Measurements from ENCODE around the gene CRIP1.
A peak's percentile ranks its signal among the peaks of the same experiment; 100 is the strongest.

The CRIP1 gene

DNA sequence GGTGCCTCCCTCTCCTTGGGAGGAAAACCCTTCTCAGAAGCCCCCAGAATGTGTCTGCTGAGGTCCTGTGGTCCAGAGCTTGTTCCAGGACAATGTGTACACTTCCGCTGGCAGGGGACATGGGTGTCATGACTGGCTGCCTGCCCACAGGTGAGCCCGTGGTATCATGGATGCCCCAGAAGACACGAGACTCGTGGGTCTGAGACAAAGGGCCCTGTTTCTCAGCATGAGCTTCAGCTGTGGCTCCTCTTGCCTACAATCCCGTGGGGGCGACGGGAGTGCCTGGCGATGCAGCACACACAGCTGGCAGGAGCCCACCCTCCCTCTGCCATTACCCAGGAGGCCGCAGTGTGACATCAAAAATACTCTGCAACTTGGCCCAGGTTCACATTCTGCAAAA lies 46.7 kb downstream of the CRIP1 start:
- TF ChIP-seq, protein P1, sequence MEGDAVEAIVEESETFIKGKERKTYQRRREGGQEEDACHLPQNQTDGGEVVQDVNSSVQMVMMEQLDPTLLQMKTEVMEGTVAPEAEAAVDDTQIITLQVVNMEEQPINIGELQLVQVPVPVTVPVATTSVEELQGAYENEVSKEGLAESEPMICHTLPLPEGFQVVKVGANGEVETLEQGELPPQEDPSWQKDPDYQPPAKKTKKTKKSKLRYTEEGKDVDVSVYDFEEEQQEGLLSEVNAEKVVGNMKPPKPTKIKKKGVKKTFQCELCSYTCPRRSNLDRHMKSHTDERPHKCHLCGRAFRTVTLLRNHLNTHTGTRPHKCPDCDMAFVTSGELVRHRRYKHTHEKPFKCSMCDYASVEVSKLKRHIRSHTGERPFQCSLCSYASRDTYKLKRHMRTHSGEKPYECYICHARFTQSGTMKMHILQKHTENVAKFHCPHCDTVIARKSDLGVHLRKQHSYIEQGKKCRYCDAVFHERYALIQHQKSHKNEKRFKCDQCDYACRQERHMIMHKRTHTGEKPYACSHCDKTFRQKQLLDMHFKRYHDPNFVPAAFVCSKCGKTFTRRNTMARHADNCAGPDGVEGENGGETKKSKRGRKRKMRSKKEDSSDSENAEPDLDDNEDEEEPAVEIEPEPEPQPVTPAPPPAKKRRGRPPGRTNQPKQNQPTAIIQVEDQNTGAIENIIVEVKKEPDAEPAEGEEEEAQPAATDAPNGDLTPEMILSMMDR (IDR thresholded peaks at IDR 0.05; ENCODE audit: extremely low read depth, missing control alignments) = no peak

DNA sequence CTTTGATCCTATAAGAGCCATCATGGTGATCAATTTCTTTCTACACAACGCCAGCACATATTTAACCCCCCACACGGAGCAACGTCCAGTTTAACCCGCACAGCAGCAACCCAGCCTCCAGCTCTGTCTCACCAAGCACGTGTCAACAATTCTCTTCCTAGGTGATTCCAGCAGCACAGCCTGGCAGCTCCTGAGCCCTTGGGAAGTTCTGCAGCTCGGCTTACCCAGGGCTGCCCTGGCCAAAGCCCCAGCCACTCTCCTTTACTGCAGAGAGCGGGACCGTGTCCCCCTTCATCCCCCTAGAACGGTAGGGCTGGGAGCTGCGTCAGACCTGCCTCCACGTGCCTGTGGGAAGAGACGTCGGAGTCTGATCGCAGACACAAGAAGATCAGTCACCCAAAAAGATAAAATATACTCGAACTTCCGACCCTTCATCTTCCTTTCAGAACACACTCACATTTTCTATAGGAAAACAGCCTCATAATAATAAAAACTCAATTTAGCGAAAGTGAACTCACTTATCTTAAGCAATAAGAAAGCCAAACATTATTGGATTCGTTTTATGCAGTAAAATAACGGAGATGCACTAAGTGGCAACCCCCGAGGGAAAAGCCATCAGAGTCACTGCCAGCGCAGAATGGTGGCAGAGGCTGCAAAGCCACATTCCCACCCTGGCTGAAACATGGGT lies 47.3 kb downstream of the CRIP1 start:
- TF ChIP-seq, protein P1 (IDR thresholded peaks at IDR 0.05; ENCODE audit: extremely low read depth, missing control alignments) = no peak
- DNase-seq (ENCODE audit: low spot score) = no peak

More for the DNA sequence above, 46.7 kb downstream of the CRIP1 start:
- no peak for DNase-seq (ENCODE audit: low spot score)

DNA sequence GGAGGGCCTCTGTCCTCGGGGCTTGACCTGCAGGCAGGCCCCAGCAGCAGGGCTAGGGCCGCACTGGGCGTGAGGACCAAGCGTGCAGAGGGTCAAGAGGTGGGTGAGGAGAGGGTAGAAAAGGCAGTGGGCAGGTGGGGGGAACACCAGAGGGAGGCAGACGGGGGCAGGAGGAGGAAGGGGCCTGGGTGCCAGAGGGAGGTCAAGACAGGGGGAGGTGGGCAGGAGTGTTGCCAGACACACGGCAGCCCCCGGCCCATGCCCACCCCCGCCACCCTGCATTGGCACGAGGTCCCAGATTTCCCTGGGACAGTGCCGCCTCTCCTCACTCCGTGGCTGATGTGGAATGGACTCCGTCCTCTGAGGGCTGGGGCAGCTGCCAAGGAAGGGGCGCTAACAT lies 47.9 kb downstream of the CRIP1 start:
- no peak for DNase-seq (ENCODE audit: low spot score)
- TF ChIP-seq, protein P1 (IDR thresholded peaks at IDR 0.05; ENCODE audit: extremely low read depth, missing control alignments) = no peak

DNA sequence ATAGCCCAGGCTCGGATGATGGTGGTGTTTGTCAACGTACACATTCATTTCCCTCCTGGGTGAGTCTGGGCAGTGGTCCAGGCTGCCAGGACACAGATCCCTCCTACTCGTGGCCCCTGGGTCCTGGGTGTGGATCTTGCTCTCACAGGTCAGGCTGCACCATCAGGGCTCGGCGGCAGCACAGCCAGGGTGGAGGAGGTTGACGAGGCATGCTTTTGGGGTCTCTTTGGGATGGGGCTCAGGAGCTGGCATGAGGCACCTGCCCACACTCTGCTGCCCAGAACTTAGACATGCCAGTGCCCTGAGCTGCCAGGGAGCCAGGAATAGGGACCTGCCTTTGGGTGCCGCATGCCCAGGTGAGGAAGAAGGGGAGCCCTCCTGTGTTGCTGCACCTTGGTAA lies 49.4 kb downstream of the CRIP1 start:
- TF ChIP-seq, protein P1 (IDR thresholded peaks at IDR 0.05; ENCODE audit: extremely low read depth, missing control alignments) = no peak

DNA sequence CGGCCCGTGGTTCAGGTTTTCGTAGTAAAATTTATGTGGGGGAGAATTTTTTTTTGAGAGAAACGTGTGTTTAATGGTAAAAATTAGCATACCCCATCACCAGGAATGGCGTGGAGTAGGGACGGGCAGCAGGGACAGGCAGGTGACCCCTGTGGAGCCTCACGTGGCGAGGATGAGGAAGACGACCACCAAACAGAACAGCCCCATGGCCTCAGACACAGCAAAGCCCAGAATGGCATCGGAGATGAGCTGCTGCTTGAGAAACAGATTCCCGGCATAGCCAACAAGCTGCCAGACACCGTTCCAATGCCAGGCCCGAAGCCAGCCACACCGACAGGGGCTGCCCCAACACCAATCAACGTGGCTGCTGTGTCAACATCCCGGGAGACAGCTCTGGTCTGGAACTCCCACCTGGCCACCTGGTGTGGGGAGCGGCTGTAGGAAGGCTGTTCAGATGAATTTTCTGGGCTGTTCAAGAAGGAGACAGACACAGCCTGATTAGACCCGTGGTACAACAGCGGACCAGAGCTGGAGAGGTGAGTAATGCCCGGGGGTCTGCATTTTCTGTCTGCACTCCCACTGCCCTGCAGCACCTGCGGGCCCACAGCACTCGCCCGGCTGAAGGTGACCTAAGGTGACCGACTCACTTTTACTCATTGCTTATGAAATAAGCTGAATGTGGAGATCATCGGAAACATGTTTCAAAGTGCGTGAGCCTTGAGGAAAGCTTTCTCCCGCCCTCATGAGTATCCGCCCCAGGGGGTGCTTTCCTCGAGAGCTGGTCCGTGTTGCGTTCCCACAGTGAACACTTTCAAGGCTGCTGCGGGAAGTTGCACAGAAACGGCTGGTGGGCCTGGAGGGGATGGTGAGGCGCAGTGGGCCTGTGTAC lies 50.2 kb downstream of the CRIP1 start:
- TF ChIP-seq, protein P1 (IDR thresholded peaks at IDR 0.05; ENCODE audit: extremely low read depth, missing control alignments) = no peak
- no peak for DNase-seq (ENCODE audit: low spot score)

More for the DNA sequence above, 49.4 kb downstream of the CRIP1 start:
- DNase-seq (ENCODE audit: low spot score) = no peak

DNA sequence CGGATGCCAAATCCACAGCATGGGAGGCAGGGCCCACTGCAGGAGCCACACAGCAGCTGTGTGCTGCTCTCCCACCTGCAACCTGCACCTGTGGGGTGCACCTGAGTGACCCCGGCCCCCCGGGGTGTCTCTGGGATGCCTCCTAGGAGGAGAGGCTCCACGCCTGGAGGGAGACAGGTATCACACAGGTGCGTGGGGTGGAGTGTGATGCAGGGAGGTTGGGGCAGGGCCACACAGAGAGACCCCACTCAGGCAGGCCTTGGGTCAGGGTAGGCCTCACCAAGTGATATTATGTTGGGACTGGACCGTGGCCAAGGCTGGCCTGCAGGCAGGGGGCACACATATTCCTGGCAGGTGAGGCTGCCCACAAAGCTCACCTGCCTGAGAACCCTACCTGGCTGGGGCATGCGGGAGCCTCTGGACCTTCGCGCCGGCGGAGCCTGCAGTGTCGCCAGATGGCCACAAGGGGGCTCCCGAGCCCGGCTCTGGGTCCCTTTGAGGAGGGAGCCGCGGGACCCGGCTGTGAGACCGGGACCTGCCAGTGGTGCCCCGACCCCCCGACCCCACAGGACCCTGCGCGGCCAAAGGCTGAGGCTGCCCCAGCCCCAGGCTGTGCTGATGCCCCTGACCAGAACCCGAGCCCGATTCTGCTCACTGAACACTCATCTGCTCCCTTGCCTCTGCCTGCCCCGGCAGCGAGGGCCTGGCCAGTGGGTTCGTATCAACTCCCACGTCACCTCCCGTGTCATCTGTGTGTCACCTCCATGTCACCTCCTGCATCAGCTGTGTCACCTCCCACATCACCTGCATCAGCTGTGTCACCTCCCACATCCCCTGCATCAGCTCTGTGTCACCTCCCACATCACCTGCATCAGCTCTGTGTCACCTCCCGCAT lies 51.1 kb downstream of the CRIP1 start:
- peak; percentile 91 for DNase-seq (ENCODE audit: low spot score)
- TF ChIP-seq, protein P1 (IDR thresholded peaks at IDR 0.05; ENCODE audit: extremely low read depth, missing control alignments) = peak; percentile 96
